ENCODE results near the gene ATP6V0A1. TPM values are rescaled to one million over a fixed set of nuclear protein-coding genes. Genes with fewer than 3 reads are reported as not detected.
A peak's percentile ranks its signal among the peaks of the same experiment; 100 is the strongest.
"Not testable (repeated sequence)": the region's sequence is repeated elsewhere in the genome, so short reads cannot be mapped to it uniquely, and the experiment has no call there.

Gene ATP6V0A1
- total RNA-seq, 1 donor = 67.6 TPM

GRCh38 chr17:42431758-42432161, 26.9 kb upstream of the ATP6V0A1 start:
- no peak for DNase-seq (ENCODE audit: low read depth in 2 of 3, low spot score in 2 of 3)

GRCh38 chr17:42436391-42436790, 22.3 kb upstream of the ATP6V0A1 start:
- DNase-seq (ENCODE audit: low read depth in 2 of 3, low spot score in 2 of 3) = no peak

- DNase-seq (ENCODE audit: low read depth in 2 of 3, low spot score in 2 of 3) = peak in 2 of 3 donors; percentile 43 to 69
Measured at GRCh38 chr17:42438600-42439567, 19.8 kb upstream of the ATP6V0A1 start.

- DNase-seq (ENCODE audit: low read depth in 2 of 3, low spot score in 2 of 3) = no peak
Measured at GRCh38 chr17:42441371-42442195, 17.1 kb upstream of the ATP6V0A1 start.

- no peak for DNase-seq (ENCODE audit: low read depth in 2 of 3, low spot score in 2 of 3)
Measured at GRCh38 chr17:42442196-42442565, 16.5 kb upstream of the ATP6V0A1 start.

- DNase-seq (ENCODE audit: low read depth in 2 of 3, low spot score in 2 of 3) = not testable (repeated sequence)
Measured at GRCh38 chr17:42449176-42449575, 9.5 kb upstream of the ATP6V0A1 start.

GRCh38 chr17:42449838-42450237, 8.8 kb upstream of the ATP6V0A1 start:
- not testable (repeated sequence) for DNase-seq (ENCODE audit: low read depth in 2 of 3, low spot score in 2 of 3)

GRCh38 chr17:42451270-42451669, 7.4 kb upstream of the ATP6V0A1 start:
- not testable (repeated sequence) for DNase-seq (ENCODE audit: low read depth in 2 of 3, low spot score in 2 of 3)

GRCh38 chr17:42453439-42453838, 5.2 kb upstream of the ATP6V0A1 start:
- peak in 2 of 3 donors; percentile 35 to 85 for DNase-seq (ENCODE audit: low read depth in 2 of 3, low spot score in 2 of 3)

GRCh38 chr17:42454987-42455386, 3.7 kb upstream of the ATP6V0A1 start:
- DNase-seq (ENCODE audit: low read depth in 2 of 3, low spot score in 2 of 3) = not testable (repeated sequence)

- DNase-seq (ENCODE audit: low read depth in 2 of 3, low spot score in 2 of 3) = peak; percentile 33 to 92 (median 81)
Measured at GRCh38 chr17:42456223-42457106, 2.2 kb upstream of the ATP6V0A1 start.

- DNase-seq (ENCODE audit: low read depth in 2 of 3, low spot score in 2 of 3) = no peak
Measured at GRCh38 chr17:42457107-42457792, 1.4 kb upstream of the ATP6V0A1 start.

- peak in 2 of 3 donors; percentile 27 to 41 for DNase-seq (ENCODE audit: low read depth in 2 of 3, low spot score in 2 of 3)
Measured at GRCh38 chr17:42459256-42459800, 650 bp downstream of the ATP6V0A1 start.

GRCh38 chr17:42459801-42460281, 1.2 kb downstream of the ATP6V0A1 start:
- peak in 2 of 3 donors; percentile 79 to 93 for DNase-seq (ENCODE audit: low read depth in 2 of 3, low spot score in 2 of 3)

- no peak for DNase-seq (ENCODE audit: low read depth in 2 of 3, low spot score in 2 of 3)
Measured at GRCh38 chr17:42460371-42460770, 1.7 kb downstream of the ATP6V0A1 start.

- DNase-seq (ENCODE audit: low read depth in 2 of 3, low spot score in 2 of 3) = no peak
Measured at GRCh38 chr17:42463976-42464400, 5.3 kb downstream of the ATP6V0A1 start.

- DNase-seq (ENCODE audit: low read depth in 2 of 3, low spot score in 2 of 3) = no peak
Measured at GRCh38 chr17:42467889-42468288, 9.2 kb downstream of the ATP6V0A1 start.

- no peak for DNase-seq (ENCODE audit: low read depth in 2 of 3, low spot score in 2 of 3)
Measured at GRCh38 chr17:42472709-42473521, 14.2 kb downstream of the ATP6V0A1 start.
